PC-9 (cell line): ENCODE data around the gene STK32A. TPM values are rescaled to one million over a fixed set of nuclear protein-coding genes. Genes with fewer than 3 reads are reported as not detected.
A peak's percentile ranks its signal among the peaks of the same experiment; 100 is the strongest.

Experiments used
- BruUV-seq: library from RNA; stranded (reverse); fragments of 400-500 nt; replicated peaks from 2 replicates; lab custom pipeline; 2021; lab: Mats Ljungman, UMichigan
- CTCF ChIA-PET: fragments of 300-600 bp; sonication (Branson Sonifier 250); formaldehyde crosslinking; loops from one replicate; lab custom pipeline; 2022; ENCODE audit warnings: antibody characterized with exemption; lab: Charles Lee
- POLR2A ChIA-PET: fragments of 300-600 bp; sonication (Branson Sonifier 250); formaldehyde crosslinking; loops from one replicate; lab custom pipeline; 2022; ENCODE audit warnings: antibody characterized with exemption; ENCODE audit not compliant: unreplicated experiment; lab: Charles Lee
- DNase-seq, 2 experiments: peaks; one replicate each; pipeline versions ENCODE4 v3.0.0 to v3.0.0-alpha.2; 2015 to 2022; ENCODE audit warnings: mixed read lengths in 1 of 2
- H2AFZ ChIP-seq: fragments of 200-600 bp; sonication (generic); 2 replicates; pipeline ENCODE4 v1.8.1; 2017; ENCODE audit warnings: antibody characterized with exemption
- H3F3A ChIP-seq: fragments of 200-600 bp; sonication (generic); 2 replicates; pipeline ENCODE4 v1.8.1; 2017; ENCODE audit warnings: antibody characterized with exemption, mild to moderate bottlenecking, low read depth; ENCODE audit not compliant: insufficient read depth
- H3K27ac ChIP-seq: fragments of 200-600 bp; sonication (generic); 2 replicates; pipeline ENCODE4 v1.6.1; 2016; ENCODE audit warnings: mixed run types
- H3K27me3 ChIP-seq: fragments of 200-600 bp; sonication (generic); 2 replicates; pipeline ENCODE4 v1.6.1; 2016; ENCODE audit warnings: low read depth, mixed run types; ENCODE audit not compliant: insufficient read depth
- H3K36me3 ChIP-seq: fragments of 200-600 bp; sonication (generic); 2 replicates; pipeline ENCODE4 v1.6.1; 2016; ENCODE audit warnings: low read depth, mixed run types
- H3K4me1 ChIP-seq: fragments of 200-600 bp; sonication (generic); replicated peaks from 2 replicates; pipeline ENCODE4 v1.6.1; 2016; ENCODE audit warnings: mixed run types; ENCODE audit not compliant: insufficient read depth
- H3K4me2 ChIP-seq: fragments of 200-600 bp; sonication (generic); 2 replicates; pipeline ENCODE4 v1.6.1; 2017; ENCODE audit warnings: mixed run types
- H3K4me3 ChIP-seq: fragments of 200-600 bp; sonication (generic); 2 replicates; pipeline ENCODE4 v1.6.1; 2016; ENCODE audit warnings: mixed run types
- H3K79me2 ChIP-seq: fragments of 200-600 bp; sonication (generic); 2 replicates; pipeline ENCODE4 v1.6.1; 2017; ENCODE audit warnings: low read depth, mixed run types
- H3K9me2 ChIP-seq: fragments of 200-600 bp; sonication (generic); 2 replicates; pipeline ENCODE4 v1.8.1; 2017; ENCODE audit warnings: mild to moderate bottlenecking; ENCODE audit not compliant: insufficient read depth
- H3K9me3 ChIP-seq: fragments of 200-600 bp; sonication (generic); 2 replicates; pipeline ENCODE4 v1.8.1; 2016; ENCODE audit warnings: low read depth; ENCODE audit not compliant: insufficient read depth
- H4K20me1 ChIP-seq: fragments of 200-600 bp; sonication (generic); 2 replicates; pipeline ENCODE4 v1.8.1; 2017; ENCODE audit not compliant: insufficient read depth
- EZH2 ChIP-seq: fragments of 200-600 bp; sonication (generic); IDR thresholded peaks from 2 replicates; pipeline ENCODE4 v1.8.0; 2017; ENCODE audit warnings: antibody characterized with exemption, low read depth
- intact Hi-C: fragments of 100-400 bp; cut with micrococcal nuclease; formaldehyde crosslinking; loops from one replicate; pipeline ENCODE4 v1.10.0; 2022; ENCODE audit not compliant: unreplicated experiment
- total RNA-seq: library from RNA; stranded (reverse); gene quantifications from 2 replicates; pipeline ENCODE4 v1.2.3, GENCODE V29; 2021
- TF ChIP-seq, protein P1 (sequence below): fragments of 200-600 bp; sonication (generic); conservative IDR thresholded peaks from 2 replicates; pipeline ENCODE4 v1.6.1; 2017; ENCODE audit warnings: mixed run types, antibody characterized with exemption, mild to moderate bottlenecking, moderate library complexity

The STK32A gene
- total RNA-seq, 1 experiment from 2014 or later = not detected

DNA sequence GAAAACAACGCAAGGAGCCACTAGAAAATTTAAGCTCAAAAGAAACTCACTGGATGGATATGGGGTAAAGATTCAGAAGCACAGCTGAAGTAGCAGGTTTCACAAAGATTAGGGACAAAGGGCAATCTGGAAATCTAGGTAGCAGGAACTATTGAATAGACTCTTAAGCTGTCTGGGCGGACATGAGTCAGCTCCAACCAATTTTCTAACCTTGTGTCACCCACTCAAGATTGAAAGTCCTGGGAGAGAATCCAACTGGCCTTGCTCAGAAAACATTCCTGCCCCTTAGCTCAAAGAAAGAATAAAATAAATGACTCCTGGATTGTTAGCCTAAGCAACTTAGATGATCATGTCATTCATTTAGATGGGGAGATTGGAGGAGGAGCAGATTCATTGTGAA lies 69.2 kb downstream of the STK32A start:
- no peak overlapping the region for H3K4me2 ChIP-seq
- peak; percentile 25 to 36 for DNase-seq

DNA sequence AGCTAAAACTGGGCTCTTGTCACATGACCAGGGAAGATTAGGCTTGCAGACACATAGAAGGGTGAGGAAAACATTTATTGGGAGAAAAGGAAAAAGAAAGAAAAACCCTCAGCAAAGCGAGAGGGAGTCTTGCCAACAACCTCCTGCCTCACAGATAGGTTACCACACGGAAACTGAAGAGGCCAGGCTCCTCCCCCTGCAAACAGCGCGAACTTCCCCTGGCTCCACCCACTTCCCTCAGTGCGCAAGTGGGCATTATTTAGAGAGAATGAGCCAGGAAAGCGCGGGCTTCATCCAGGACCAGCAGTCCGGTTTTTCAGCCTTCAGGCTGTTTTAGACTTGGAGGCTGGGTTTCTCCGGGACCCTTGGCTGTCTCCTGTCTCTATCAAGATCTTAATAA lies 70.3 kb downstream of the STK32A start:
- Histone ChIP-seq H3K4me1 (peaks cover 10% of the 10 kb centered on the region), H3K36me3 (no peaks in the 10 kb centered on the region), H3K4me3 (no peak overlapping the region), H3K4me2 (no peak overlapping the region), H3F3A (peaks cover 11% of the 10 kb centered on the region), H4K20me1 (no peaks in the 10 kb centered on the region), H3K9me2 (no peaks in the 10 kb centered on the region), H3K79me2 (no peaks in the 10 kb centered on the region), H3K27me3 (no peaks in the 10 kb centered on the region), H3K9me3 (peaks cover 11% of the 10 kb centered on the region), H3K27ac (no peak overlapping the region), H2AFZ (no peak overlapping the region)
- intact Hi-C loops = no loop called here
- no peak for DNase-seq
- ChIA-PET CTCF (no interaction called here), POLR2A (no interaction called here)
- BruUV-seq = no TSS peak
- no peak for TF ChIP-seq EZH2
- TF ChIP-seq, protein P1, sequence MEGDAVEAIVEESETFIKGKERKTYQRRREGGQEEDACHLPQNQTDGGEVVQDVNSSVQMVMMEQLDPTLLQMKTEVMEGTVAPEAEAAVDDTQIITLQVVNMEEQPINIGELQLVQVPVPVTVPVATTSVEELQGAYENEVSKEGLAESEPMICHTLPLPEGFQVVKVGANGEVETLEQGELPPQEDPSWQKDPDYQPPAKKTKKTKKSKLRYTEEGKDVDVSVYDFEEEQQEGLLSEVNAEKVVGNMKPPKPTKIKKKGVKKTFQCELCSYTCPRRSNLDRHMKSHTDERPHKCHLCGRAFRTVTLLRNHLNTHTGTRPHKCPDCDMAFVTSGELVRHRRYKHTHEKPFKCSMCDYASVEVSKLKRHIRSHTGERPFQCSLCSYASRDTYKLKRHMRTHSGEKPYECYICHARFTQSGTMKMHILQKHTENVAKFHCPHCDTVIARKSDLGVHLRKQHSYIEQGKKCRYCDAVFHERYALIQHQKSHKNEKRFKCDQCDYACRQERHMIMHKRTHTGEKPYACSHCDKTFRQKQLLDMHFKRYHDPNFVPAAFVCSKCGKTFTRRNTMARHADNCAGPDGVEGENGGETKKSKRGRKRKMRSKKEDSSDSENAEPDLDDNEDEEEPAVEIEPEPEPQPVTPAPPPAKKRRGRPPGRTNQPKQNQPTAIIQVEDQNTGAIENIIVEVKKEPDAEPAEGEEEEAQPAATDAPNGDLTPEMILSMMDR = no peak

More for the DNA sequence above, 69.2 kb downstream of the STK32A start:
- Histone ChIP-seq H3F3A (peaks cover 7% of the 10 kb centered on the region; the same call in 1 of the 2 replicates), H3K27ac (0 out of 2 replicates have a peak overlapping the region, but pooled peaks have one; percentile 35), H3K9me3 (peaks cover 1% of the 10 kb centered on the region), H3K4me3 (no peak overlapping the region), H3K36me3 (no peaks in the 10 kb centered on the region), H3K4me1 (no peaks in the 10 kb centered on the region; the same call in 1 of the 2 replicates), H3K9me2 (no peaks in the 10 kb centered on the region), H2AFZ (no peak overlapping the region; the same call in 1 of the 2 replicates), H3K27me3 (no peaks in the 10 kb centered on the region), H3K79me2 (no peaks in the 10 kb centered on the region), H4K20me1 (no peaks in the 10 kb centered on the region)
- intact Hi-C loops = no loop called here
- POLR2A ChIA-PET = no interaction called here
- CTCF ChIA-PET = interaction anchor here (0.6 kb wide), 1 partner anchor 1727 kb away, joined by 8 read pairs; no protein-coding TSS in a partner anchor
- TF ChIP-seq, protein P1 = no peak
- TF ChIP-seq EZH2 = no peak
- no TSS peak for BruUV-seq

DNA sequence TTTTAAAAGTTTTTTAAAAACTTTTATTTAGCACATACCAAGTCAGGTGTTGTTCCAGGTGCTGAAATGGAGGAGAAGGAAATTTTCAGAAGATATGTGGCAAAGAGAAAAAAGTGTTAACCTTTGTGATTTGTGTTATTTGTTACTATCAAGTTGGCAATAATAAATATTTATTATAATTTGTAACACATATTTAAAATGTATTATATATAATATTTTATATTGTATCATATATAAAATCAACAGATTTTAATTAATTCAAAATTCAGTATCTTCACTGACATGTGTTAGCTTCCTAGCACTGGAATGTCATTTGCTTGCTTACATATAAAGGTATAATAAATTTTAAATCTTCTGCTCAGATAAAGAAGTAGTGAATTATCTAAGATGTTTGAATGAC lies 71.5 kb downstream of the STK32A start:
- Histone ChIP-seq H3K36me3 (no peaks in the 10 kb centered on the region), H3K27me3 (no peaks in the 10 kb centered on the region), H3K4me2 (no peak overlapping the region), H3K79me2 (no peaks in the 10 kb centered on the region), H3K4me1 (peaks cover 18% of the 10 kb centered on the region), H2AFZ (no peak overlapping the region), H3K9me3 (peaks cover 19% of the 10 kb centered on the region), H3K4me3 (no peak overlapping the region), H3K27ac (no peak overlapping the region), H3F3A (peaks cover 15% of the 10 kb centered on the region), H3K9me2 (no peaks in the 10 kb centered on the region), H4K20me1 (no peaks in the 10 kb centered on the region)
- intact Hi-C loops = no loop called here
- CTCF ChIA-PET = no interaction called here
- no TSS peak for BruUV-seq
- no peak for TF ChIP-seq EZH2
- TF ChIP-seq, protein P1 = no peak
- POLR2A ChIA-PET = no interaction called here
- DNase-seq = no peak
